Tibial nerve (tissue), 4 donors: ENCODE measurements around the gene ELMO1. TPM values are rescaled to one million over a fixed set of nuclear protein-coding genes. Genes with fewer than 3 reads are reported as not detected.

Source experiments
- DNase-seq, 2 donors: peaks; one replicate each; pipeline ENCODE4 v3.0.0-alpha.2; 2019; ENCODE audit warnings: low spot score in 2 of 2
- H3K27ac ChIP-seq, 4 donors: fragments of 200-600 bp; sonication (generic) in 3 of 4; one replicate each; pipeline ENCODE4 v1.5.1; 2017 to 2019; ENCODE audit warnings: mild to moderate bottlenecking in 1 of 4
- H3K27me3 ChIP-seq, 2 donors: fragments of 200-600 bp; sonication (generic) in 1 of 2; one replicate each; pipeline versions ENCODE4 v1.5.1 to v1.6.0; 2017 to 2019
- H3K36me3 ChIP-seq, 3 donors: fragments of 200-600 bp; sonication (generic); one replicate each; pipeline ENCODE4 v1.5.1; 2018 to 2019
- H3K4me1 ChIP-seq, 4 donors: fragments of 200-600 bp; sonication (generic) in 3 of 4; one replicate each; pipeline ENCODE4 v1.5.1; 2017 to 2019
- H3K4me3 ChIP-seq, 4 donors: fragments of 200-600 bp; sonication (generic) in 3 of 4; one replicate each; pipeline ENCODE4 v1.5.1; 2017 to 2019; ENCODE audit warnings: mild to moderate bottlenecking in 1 of 4, moderate library complexity in 1 of 4
- H3K9me3 ChIP-seq, 4 donors: fragments of 200-600 bp; sonication (generic) in 3 of 4; one replicate each; pipeline ENCODE4 v1.5.1; 2017 to 2019
- EP300 ChIP-seq, 2 donors: sonication (generic); formaldehyde crosslinking; IDR thresholded peaks; one replicate each; pipeline ENCODE4 v1.6.1; 2017; ENCODE audit warnings: antibody characterized with exemption in 2 of 2, mild to moderate bottlenecking in 1 of 2
- POLR2A ChIP-seq, 2 donors: fragments of 450-650 bp; IDR thresholded peaks; one replicate each; pipeline ENCODE4 v1.6.1; 2017; ENCODE audit warnings: antibody characterized with exemption in 2 of 2, mild to moderate bottlenecking in 2 of 2, moderate library complexity in 2 of 2
- WGBS, 2 donors: methylation state at CpG; one replicate each; pipeline ENCODE4 v1.1.5; 2018; 5-methylcytosine and 5-hydroxymethylcytosine counted together
- total RNA-seq, 4 donors: library from RNA; depleted of rRNA; stranded (reverse); fragments of >200 nt; gene quantifications; one replicate each; pipeline ENCODE4 v1.1.0, GENCODE V29; 2016
- TF ChIP-seq, protein P1 (sequence below), 5 experiments: fragments of 200-600 bp in 3 of 5; fragments of 450-650 bp in 2 of 5; sonication (generic) in 3 of 5; IDR thresholded peaks; one replicate each; pipeline ENCODE4 v1.5.1; 2016 to 2019; ENCODE audit warnings: antibody characterized with exemption in 5 of 5, mild to moderate bottlenecking in 3 of 5, moderate library complexity in 2 of 5

ELMO1 gene
- total RNA-seq, 4 donors from 2014 or later: 196 to 328 (median 268) TPM

DNA sequence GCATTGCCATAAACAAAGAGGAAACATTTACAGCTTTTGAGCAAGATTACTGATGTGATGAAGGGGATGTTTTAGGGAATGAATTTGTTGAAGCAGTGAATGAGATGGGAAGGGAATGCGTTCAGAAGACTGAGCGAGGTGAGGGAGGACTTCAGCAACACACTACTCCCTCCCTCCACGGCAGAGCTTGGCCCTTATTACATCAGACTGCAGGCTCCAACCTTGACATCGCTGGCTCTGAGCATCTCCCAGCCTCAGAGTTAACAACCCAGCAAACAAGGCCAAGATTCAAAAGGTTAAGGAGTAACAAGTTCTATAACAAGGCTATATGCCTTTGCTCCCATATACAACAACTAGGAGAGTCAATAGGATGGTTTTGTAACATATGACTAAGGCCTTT lies 164.4 kb downstream of the ELMO1 start:
- TF ChIP-seq, protein P1, sequence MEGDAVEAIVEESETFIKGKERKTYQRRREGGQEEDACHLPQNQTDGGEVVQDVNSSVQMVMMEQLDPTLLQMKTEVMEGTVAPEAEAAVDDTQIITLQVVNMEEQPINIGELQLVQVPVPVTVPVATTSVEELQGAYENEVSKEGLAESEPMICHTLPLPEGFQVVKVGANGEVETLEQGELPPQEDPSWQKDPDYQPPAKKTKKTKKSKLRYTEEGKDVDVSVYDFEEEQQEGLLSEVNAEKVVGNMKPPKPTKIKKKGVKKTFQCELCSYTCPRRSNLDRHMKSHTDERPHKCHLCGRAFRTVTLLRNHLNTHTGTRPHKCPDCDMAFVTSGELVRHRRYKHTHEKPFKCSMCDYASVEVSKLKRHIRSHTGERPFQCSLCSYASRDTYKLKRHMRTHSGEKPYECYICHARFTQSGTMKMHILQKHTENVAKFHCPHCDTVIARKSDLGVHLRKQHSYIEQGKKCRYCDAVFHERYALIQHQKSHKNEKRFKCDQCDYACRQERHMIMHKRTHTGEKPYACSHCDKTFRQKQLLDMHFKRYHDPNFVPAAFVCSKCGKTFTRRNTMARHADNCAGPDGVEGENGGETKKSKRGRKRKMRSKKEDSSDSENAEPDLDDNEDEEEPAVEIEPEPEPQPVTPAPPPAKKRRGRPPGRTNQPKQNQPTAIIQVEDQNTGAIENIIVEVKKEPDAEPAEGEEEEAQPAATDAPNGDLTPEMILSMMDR (IDR thresholded peaks at IDR 0.05): no peak
- no peaks in the 10 kb centered on the region for H3K9me3 ChIP-seq
- H3K27me3 ChIP-seq: no peaks in the 10 kb centered on the region
- WGBS, 2 donors: 47 to 57% methylated on average over 4 of the region's 4 CpGs
- DNase-seq: no peak
- no peak overlapping the region for H3K4me3 ChIP-seq
- H3K4me1 ChIP-seq: peaks cover 5 to 75% (median 44%) of the 10 kb centered on the region in 4 donors
- H3K27ac ChIP-seq: peak overlapping the region in 3 of 4 donors; percentile 64 to 86 (median 83)
- H3K36me3 ChIP-seq: no peaks in the 10 kb centered on the region

DNA sequence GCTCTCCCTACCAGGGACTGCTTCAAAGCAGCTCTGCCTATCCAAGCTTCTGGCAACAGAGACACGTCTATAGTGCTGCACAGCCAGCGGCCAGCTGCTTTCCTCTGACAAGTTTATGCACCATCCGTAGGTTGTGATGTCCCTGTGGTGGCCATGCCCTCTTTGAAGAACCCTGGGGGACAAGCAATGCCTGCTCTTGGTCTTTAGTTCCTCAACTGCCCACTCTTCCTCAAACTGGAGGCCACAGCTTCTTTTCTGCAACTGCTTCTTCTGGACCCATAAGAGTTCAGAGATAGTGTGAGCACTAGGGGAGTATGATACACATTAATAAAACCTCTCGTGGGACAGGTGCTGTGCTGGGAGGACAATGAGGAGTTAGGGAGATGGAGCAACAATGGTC lies 164.9 kb downstream of the ELMO1 start:
- H3K27me3 ChIP-seq: no peaks in the 10 kb centered on the region
- TF ChIP-seq, protein P1 (IDR thresholded peaks at IDR 0.05): no peak
- no peak for TF ChIP-seq EP300 (IDR thresholded peaks at IDR 0.05)
- TF ChIP-seq POLR2A (IDR thresholded peaks at IDR 0.05): no peak
- H3K4me3 ChIP-seq: no peak overlapping the region
- no peaks in the 10 kb centered on the region for H3K9me3 ChIP-seq
- WGBS, 2 donors: 84 to 88% methylated on average over 4 of the region's 4 CpGs
- peak overlapping the region; percentile 7 to 86 (median 64) for H3K27ac ChIP-seq
- no peak for DNase-seq
- H3K36me3 ChIP-seq: no peaks in the 10 kb centered on the region
- H3K4me1 ChIP-seq: peaks cover 5 to 75% (median 44%) of the 10 kb centered on the region in 4 donors

DNA sequence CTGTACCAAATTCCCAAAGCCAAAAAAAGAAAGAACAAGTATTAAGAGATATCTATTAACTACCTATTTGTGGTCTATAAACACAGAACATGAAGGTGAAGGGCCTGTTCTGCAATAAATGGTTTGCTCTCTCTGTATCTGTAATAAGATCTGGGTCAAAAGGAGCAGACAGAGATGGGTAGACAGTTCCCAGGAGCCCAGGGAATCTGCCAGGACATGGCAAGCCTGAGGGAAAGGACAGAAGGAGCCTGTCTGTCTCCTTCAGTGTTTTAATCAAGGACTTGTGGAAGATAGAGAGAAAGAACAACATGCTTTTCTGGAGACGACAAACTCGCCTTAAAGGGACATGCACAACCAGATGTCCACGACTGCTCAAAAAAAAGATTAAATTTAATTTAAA lies 165.7 kb downstream of the ELMO1 start:
- 76 to 77% methylated on average over 3 of the region's 3 CpGs for WGBS, 2 donors
- peak overlapping the region; percentile 20 to 86 (median 64) for H3K27ac ChIP-seq

DNA sequence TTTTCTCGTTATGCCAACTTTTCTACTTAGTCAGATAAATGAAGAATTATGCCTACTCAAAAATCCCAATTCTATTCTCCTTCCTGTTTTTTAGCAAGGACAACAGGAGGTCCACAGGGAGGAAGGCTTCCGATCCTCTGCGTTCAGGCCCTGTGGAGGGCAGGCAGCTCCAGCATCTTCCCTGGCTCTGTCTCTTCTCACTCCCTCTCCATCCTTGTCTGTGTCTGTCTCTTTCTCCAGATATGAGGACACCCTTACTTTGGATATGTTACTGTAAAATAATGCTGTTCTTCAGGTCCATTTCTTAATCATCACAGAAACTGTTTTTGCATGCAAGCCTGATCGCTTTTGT lies 166.6 kb downstream of the ELMO1 start:
- no peaks in the 10 kb centered on the region for H3K36me3 ChIP-seq
- peaks cover 5 to 73% (median 39%) of the 10 kb centered on the region in 4 donors for H3K4me1 ChIP-seq
- TF ChIP-seq EP300 (IDR thresholded peaks at IDR 0.05): no peak
- TF ChIP-seq POLR2A (IDR thresholded peaks at IDR 0.05): no peak
- TF ChIP-seq, protein P1 (IDR thresholded peaks at IDR 0.05): no peak
- no peak overlapping the region for H3K4me3 ChIP-seq
- DNase-seq: no peak
- H3K27ac ChIP-seq: peak overlapping the region; percentile 40 to 86 (median 64)
- no peaks in the 10 kb centered on the region for H3K27me3 ChIP-seq
- 57 to 66% methylated on average over 4 of the region's 4 CpGs for WGBS, 2 donors
- no peaks in the 10 kb centered on the region for H3K9me3 ChIP-seq

More for the DNA sequence above, 165.7 kb downstream of the ELMO1 start:
- Histone ChIP-seq H3K27me3 (no peaks in the 10 kb centered on the region), H3K36me3 (no peaks in the 10 kb centered on the region), H3K4me3 (no peak overlapping the region), H3K4me1 (peaks cover 5 to 73% (median 44%) of the 10 kb centered on the region in 4 donors), H3K9me3 (no peaks in the 10 kb centered on the region)
- DNase-seq: no peak
- no peak for TF ChIP-seq POLR2A (IDR thresholded peaks at IDR 0.05)
- TF ChIP-seq EP300 (IDR thresholded peaks at IDR 0.05): no peak
- TF ChIP-seq, protein P1 (IDR thresholded peaks at IDR 0.05): no peak

DNA sequence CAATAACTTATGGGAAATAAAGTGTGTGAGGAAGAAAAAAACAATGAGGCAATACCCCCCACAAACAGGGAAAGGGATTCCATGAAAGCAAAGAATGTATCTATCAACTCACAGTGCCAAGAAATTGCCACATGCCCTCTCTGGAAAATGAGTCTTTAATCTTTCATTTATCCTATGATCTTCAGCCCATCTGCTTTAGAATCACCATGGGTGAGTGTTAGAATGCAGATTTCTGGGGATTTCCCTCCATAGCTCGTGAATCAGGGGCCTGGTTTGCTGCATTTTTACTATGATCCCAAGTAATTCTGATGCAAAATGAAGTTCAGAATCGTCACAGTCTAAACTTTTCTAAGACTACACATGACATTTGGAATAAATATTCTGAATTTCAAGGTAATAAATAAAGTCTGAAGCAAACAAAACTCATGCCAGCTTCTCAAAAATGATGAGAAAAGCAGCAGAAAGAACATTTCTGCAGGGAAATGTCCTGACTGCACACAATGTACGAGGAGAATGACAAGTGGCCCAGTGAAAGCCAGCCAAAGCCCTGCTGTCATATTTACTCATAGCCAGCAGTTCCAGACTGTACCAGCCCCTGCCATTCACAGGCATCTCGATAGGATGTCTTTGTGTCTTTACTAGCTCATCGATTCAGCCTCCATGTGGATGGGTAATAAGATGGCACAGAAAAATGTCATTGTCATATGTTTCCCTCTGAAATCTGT lies 167.1 kb downstream of the ELMO1 start:
- TF ChIP-seq POLR2A (IDR thresholded peaks at IDR 0.05): no peak
- TF ChIP-seq EP300 (IDR thresholded peaks at IDR 0.05): peak in 1 of 2 donors; percentile 67
- Histone ChIP-seq H3K9me3 (no peaks in the 10 kb centered on the region), H3K4me1 (peaks cover 5 to 72% (median 34%) of the 10 kb centered on the region in 4 donors), H3K27me3 (no peaks in the 10 kb centered on the region), H3K27ac (peak overlapping the region; percentile 26 to 86 (median 66)), H3K4me3 (no peak overlapping the region), H3K36me3 (no peaks in the 10 kb centered on the region)
- DNase-seq: no peak
- WGBS, 2 donors: 45 to 48% methylated on average over 5 of the region's 5 CpGs
